AG09319 (cell line): ENCODE results near the gene SUCLG2.
"Not testable (repeated sequence)": the region's sequence is repeated elsewhere in the genome, so short reads cannot be mapped to it uniquely, and the experiment has no call there.

Experiments
- DNase-seq: peaks from one replicate; pipeline ENCODE4 v3.0.0-alpha.2; 2010; ENCODE audit warnings: low read depth; ENCODE audit errors: extremely low read depth
- TF ChIP-seq, protein P1 (sequence below): IDR thresholded peaks from 2 replicates; pipeline ENCODE4 v1.5.1; 2011; ENCODE audit warnings: low read depth, mild to moderate bottlenecking, inconsistent platforms, low read length, moderate library complexity

SUCLG2 gene

DNA sequence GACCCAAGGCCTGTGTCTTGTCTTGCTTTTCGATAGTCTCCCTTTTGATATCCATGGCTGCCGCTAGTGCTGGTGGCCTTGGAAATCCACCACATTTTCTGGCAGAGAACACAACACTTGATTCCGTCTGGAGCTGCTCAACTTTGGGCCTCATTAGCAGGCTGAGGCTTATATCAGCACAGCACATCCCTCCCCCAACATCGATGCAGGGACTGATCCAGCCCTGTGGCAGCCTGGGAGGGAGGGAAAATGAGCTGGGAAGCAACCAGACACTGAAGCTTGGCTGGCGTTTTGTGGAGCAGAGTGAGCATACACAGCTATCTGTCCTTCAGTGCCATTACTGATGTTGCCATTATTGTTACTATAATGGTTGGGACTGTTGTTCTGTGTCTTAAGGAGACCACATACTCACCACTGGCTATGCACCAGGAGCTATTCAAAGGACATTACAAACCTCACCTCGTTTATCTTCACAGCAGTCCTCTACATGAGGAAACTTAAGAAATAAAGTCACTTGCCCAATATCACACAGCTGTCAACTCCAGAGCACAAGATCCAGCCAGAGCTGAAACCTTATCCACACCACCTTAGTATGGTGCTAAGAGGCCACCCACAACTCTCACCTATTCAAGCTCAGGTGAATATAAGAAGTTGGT, 102.9 kb downstream of the SUCLG2 start:
- TF ChIP-seq, protein P1, sequence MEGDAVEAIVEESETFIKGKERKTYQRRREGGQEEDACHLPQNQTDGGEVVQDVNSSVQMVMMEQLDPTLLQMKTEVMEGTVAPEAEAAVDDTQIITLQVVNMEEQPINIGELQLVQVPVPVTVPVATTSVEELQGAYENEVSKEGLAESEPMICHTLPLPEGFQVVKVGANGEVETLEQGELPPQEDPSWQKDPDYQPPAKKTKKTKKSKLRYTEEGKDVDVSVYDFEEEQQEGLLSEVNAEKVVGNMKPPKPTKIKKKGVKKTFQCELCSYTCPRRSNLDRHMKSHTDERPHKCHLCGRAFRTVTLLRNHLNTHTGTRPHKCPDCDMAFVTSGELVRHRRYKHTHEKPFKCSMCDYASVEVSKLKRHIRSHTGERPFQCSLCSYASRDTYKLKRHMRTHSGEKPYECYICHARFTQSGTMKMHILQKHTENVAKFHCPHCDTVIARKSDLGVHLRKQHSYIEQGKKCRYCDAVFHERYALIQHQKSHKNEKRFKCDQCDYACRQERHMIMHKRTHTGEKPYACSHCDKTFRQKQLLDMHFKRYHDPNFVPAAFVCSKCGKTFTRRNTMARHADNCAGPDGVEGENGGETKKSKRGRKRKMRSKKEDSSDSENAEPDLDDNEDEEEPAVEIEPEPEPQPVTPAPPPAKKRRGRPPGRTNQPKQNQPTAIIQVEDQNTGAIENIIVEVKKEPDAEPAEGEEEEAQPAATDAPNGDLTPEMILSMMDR, result no peak
- no peak for DNase-seq

DNA sequence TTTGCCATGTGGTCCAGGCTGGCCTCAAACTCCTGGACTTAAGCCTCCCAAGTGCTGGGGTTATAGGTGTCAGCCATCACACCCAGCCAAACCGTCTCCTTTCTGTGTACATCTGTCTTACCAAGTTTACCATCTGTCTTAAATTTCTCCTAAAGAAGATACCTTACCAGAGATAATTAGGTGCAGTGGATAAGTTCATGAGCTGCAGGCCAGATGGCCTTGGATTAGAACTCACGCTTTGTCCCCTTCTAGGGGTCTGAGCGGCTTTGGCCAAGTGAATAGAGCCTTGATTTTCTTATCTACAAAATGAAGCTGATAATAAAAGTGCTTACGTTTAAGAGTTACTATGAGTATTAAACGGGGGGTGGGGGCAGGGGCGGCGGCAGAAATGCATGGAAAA, 103.9 kb downstream of the SUCLG2 start:
- TF ChIP-seq, protein P1, result no peak
- DNase-seq, result no peak

DNA sequence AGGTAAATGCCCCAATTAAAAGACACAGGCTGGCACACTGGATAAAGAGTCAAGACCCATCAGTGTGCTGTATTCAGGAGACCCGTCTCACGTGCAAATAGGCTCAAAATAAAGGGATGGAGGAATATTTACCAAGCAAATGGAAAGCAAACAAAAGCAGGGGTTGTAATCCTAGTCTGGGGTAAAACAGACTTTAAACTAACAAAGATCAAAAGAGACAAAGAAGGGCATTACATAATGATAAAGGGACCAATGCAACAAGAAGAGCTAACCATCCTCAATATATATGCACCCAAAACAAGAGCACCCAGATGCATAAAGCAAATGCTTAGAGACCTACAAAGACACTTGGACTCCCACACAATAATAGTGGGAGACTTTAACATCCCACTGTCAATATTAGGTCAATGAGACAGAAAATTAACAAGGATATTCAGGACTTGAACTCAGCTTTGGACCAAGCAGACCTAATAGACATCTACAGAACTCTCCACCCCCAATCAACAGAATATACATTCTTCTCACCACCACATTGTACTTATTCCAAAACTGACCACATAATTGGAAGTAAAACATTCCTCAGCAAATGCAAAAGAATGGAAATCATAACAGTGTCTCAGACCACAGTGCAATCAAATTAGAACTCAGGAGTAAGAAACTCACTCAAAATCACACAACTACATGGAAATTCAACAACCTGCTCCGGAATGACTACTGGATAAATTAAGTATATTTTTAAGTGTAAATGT, 111.7 kb downstream of the SUCLG2 start:
- not testable (repeated sequence) for DNase-seq

DNA sequence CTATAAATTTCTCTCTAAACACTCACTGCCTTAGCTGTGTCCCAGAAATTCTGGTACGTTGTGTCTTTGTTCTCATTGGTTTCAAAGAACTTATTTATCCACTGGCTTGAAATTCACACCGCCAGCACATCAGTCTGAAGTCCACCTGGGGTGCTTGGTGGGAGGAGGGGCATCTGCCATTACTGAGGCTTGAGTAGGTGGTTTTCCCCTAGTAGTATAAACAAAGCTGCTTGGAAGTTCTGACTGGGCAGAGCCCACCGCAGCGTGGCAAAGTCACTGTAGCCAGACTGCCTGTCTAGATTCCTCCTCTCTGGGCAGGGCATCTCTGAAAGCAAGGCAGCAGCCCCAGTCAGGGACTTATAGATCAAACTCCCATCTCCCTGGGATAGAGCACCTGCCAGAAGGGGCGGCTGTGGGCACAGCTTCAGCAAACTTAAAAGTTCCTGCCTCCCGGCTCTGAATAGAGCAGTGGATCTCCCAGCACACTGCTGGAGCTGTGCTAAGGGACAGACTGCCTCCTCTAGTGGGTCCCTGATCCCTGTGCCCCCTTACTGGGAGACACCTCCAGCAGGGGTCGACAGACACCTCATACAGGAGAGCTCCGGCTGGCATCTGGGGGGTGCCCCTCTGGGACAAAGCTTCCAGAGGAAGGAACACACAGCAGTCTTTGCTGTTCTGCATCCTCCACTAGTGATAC, 114.1 kb downstream of the SUCLG2 start:
- TF ChIP-seq, protein P1, result no peak

DNA sequence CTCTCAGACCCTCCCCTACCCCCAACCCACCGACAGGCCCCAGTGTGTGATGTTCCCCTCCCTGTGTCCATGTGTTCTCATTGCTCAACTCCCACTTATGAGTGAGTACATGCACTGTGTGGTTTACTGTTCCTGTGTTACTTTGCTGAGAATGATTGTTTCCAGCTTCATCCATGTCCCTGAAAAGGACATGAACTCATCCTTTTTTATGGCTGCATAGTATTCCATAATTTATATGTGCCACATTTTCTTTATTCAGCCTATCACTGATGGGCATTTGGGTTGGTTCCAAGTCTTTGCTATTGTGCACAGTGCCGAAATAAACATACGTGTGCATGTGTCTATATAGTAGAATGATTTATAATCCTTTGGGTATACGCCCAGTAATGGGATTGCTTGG, 117.2 kb downstream of the SUCLG2 start:
- not testable (repeated sequence) for DNase-seq

More for the DNA sequence above, 114.1 kb downstream of the SUCLG2 start:
- no peak for DNase-seq

DNA sequence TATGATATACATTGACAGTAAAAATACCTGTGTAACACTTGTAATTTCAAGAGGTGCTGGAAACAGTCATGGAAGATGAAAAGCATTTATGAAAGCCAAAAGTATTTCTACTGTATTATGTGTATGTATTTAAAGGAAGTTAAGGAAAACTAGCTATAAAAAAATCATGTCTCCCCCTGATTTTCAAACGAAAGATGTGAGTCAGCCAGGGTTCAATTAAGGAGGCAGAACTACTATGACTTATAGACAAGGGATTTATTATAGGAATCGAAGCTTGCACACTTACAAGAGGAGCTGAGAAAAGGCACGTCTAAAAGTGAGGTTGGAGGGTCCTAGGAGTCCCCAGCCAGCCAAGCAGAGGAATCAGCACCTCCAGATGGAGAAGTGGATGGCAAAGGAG, 119.4 kb downstream of the SUCLG2 start:
- TF ChIP-seq, protein P1, result no peak
- no peak for DNase-seq

DNA sequence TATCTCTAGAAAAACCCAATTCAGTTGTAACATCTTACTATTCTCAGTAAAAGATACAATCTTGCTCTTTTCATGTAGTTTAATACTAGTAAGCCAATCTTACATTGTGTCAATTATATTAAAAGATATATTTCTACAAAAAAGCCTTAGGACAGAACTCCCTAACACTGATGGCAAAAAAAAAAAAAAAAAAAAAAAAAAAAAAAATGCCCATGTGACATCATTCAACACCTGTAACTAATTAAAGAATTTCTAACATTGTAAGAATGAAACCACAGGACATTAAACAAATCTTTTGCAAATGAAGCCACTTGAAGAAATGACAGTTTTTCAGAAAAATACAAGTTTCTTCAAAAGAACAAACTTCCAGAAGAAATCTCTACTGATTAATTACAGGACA, 119.8 kb downstream of the SUCLG2 start:
- TF ChIP-seq, protein P1, result no peak
- no peak for DNase-seq
